HG02943 (cell line): ENCODE measurements around the gene SLC7A14.

Source experiments
- ATAC-seq: cut with Tn5 transposase; IDR thresholded peaks from one replicate; pipeline ENCODE4 v1.9.1; 2021; ENCODE audit warnings: mild to moderate bottlenecking, low read depth, moderate library complexity; ENCODE audit not compliant: unreplicated experiment

SLC7A14 gene

GRCh38 chr3:170436697-170437096 is 149.2 kb downstream of the SLC7A14 start:
- no peak for ATAC-seq

GRCh38 chr3:170432416-170432815 is 153.5 kb downstream of the SLC7A14 start:
- ATAC-seq, result no peak

- ATAC-seq, result no peak
Measured at GRCh38 chr3:170431054-170431453, 154.8 kb downstream of the SLC7A14 start.

- ATAC-seq, result no peak
Measured at GRCh38 chr3:170429050-170429449, 156.8 kb downstream of the SLC7A14 start.

- ATAC-seq, result no peak
Measured at GRCh38 chr3:170428095-170428494, 157.8 kb downstream of the SLC7A14 start.

- no peak for ATAC-seq
Measured at GRCh38 chr3:170426240-170426797, 159.6 kb downstream of the SLC7A14 start.

DNA sequence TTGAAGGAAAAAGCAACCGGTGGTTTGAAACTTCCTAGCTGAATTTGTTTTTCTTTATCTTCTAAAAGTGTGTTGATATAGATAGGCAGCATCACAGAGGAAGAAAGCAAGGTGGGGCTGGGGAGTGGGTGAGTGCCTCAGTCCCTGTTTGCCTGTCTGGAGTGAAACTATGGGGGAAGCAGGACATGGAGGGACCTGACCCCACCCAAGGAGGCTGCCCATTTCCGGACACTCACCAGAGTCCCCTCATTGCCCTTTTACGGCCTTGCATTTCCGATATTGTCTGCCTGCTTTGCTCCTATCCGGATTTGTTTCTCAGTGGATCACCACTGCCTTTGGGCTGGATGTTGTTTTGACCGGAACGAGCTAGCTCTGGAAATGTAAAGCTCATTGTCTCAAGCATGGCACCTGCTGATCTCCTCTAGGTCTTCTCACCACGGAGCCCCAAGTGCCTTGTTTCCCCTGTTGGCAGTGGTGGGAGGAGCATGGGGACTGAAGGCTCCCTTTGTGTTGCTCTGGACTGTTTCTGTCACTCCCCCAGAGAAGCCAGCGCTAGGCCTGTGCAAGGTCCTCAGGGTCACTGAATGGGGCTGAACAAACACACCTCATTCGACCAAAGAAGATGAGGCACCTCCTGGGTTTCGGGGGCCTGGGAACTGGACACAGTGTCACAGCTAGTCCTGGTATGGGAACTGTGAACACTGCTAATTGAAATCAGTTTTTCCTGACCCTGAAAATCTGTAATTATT is 160.2 kb downstream of the SLC7A14 start:
- ATAC-seq, result no peak

DNA sequence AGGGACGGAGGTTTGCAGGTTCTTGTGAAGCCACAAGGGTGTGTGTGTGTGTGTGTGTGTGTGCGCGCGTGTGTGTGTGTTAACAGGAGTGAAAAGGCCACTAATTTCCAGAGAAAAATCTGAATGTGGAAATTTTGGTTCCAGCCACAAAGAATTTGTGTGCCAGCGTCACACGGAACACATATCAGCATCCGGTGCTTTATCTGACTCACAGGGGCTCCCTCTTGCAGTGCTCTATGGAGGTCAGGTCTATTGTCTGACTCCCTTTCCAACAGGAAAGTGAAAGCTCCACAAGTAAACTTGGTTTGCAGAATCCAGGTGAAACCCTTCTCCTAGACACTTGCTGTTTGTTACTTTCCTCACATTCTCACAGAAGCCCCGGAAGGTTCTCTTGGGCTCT is 161.0 kb downstream of the SLC7A14 start:
- ATAC-seq, result no peak

DNA sequence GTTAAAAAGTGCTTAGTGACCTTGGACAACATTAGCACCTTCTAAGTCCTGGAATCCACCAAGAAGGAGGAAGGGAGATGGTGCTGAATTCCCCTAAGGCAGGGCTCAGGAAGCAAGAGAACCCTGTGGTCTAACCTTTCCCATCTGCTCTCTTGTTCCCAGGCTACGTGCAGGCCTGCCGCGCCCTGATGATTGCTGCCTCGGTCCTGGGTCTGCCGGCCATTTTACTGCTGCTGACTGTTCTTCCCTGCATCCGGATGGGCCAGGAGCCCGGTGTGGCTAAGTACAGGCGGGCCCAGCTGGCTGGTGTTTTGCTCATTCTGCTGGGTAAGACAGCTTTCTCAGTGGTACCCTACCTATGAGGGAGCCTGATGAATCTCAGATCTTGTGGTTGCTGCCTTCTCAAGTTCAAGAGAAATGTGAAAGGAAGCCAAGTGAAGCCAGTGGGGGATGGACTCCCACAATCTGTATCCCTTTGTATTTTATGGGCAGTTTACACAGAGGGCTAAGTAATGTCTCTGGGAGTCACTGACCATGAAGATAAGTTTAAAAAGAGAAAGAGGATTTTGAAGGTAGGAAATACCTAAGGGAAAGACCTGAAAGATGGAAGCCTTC is 162.8 kb downstream of the SLC7A14 start:
- ATAC-seq, result no peak

- no peak for ATAC-seq
Measured at GRCh38 chr3:170421758-170422157, 164.1 kb downstream of the SLC7A14 start.

- ATAC-seq, result no peak
Measured at GRCh38 chr3:170421111-170421641, 164.7 kb downstream of the SLC7A14 start.

- no peak for ATAC-seq
Measured at GRCh38 chr3:170420307-170420821, 165.5 kb downstream of the SLC7A14 start.

DNA sequence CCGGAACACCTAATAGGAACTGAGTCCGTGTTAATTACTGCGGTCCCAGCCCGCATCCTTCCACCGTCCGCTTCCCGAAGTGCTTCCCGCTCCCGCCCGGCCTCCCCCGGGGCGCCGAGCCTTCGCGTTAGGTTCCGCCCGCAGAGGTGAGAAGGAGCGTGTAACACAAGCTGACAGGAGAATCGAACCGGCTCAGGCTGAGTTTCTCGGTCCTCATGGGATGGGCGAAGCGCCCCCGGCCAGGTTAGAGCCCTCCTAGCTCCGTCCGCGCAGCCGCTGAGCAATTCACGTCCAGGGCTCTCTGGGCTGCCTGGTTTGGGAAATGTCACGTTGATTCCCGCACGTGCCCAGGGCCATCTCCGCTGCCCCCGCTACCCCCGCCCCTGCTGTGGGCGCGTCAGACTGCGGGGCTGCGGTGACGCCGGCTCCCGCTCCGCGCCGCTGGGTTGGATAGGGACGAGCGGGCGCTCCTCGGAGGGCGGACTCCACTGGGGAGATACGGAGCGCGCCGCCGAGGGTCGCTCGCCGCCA is 166.3 kb downstream of the SLC7A14 start:
- no peak for ATAC-seq

- ATAC-seq, result no peak
Measured at GRCh38 chr3:170418422-170419398, 167.2 kb downstream of the SLC7A14 start, which contains the start of gene CLDN11. TSS of gene CLDN11 (plus strand) at chr3:170418868. CDS start at chr3:170419067, 199 bp downstream.

DNA sequence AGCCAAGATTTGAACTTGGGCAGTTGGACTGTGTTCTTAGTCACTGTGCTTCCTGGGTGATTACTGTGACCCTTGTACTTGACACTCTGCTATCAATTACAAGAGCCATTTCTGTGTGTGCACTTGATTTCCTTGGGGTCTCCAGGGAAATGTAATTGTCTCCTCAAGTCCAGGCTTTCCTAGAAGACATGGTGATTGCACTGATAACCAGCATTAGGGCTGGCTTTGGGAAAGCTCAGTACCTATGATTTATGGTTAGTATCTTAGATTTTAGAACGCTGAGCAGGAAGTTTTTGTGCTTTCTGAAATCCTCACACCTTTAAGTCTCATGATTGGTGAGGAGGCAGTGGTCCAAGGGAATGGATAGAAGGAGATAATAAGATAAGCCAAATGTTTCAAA is 168.8 kb downstream of the SLC7A14 start:
- no peak for ATAC-seq

- no peak for ATAC-seq
Measured at GRCh38 chr3:170414202-170414663, 171.6 kb downstream of the SLC7A14 start.

GRCh38 chr3:170413291-170413690 is 172.6 kb downstream of the SLC7A14 start:
- ATAC-seq, result no peak

DNA sequence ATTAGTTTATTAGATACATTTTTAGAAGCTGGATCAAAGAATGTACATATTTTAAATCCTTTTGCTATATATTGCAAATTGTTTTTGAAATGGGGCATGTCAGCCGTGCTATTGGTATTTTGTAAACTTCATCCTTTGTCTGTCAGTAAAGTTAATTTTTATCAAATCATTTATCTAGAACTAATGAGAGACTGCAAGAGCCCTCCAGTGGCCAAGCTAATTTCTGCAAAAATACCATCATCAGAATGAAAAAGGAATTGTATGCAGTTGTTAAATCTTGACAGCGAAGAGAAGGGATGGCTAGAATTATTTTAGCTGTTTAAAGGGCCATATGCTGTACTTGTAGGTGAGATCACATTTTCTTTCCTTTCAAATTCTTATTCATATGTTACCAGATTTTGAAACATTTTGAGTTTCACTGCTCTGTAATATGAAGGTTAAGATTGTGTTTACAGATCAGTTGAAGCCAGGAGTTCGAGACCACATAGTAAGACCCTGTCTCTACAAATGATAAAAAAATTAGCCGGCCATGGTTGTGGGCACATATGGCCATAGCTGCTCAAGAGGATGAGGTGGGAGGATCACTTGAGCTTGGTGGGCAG is 175.3 kb downstream of the SLC7A14 start:
- no peak for ATAC-seq
